Bronchial epithelial cell (primary cell): ENCODE data around the gene ARHGAP45. TPM values are rescaled to one million over a fixed set of nuclear protein-coding genes. Genes with fewer than 3 reads are reported as not detected.
A peak's percentile ranks its signal among the peaks of the same experiment; 100 is the strongest.

Source experiments
- DNase-seq: peaks from one replicate; pipeline ENCODE4 v3.0.0-alpha.2; 2010; ENCODE audit warnings: low read depth
- FAIRE-seq: peaks from 2 replicates; lab custom pipeline; 2011; peaks lifted over from hg19 to GRCh38; lab: Jason Lieb, UNC
- H3K27me3 ChIP-seq: 2 replicates; pipeline ENCODE4 v1.5.1; 2011; ENCODE audit warnings: low read length; ENCODE audit not compliant: control insufficient read depth, insufficient read depth
- H3K36me3 ChIP-seq: 2 replicates; pipeline ENCODE4 v1.5.1; 2011; ENCODE audit warnings: low read length; ENCODE audit not compliant: control insufficient read depth, insufficient read depth
- H3K4me3 ChIP-seq: 2 replicates; pipeline ENCODE4 v1.5.1; 2011; ENCODE audit warnings: mild to moderate bottlenecking, low read depth, low read length, control low read depth
- total RNA-seq: library from RNA; depleted of rRNA; stranded (reverse); fragments of >200 nt; gene quantifications from 2 replicates; pipeline ENCODE4 v1.2.1, GENCODE V29; 2014
- TF ChIP-seq, protein P1 (sequence below): IDR thresholded peaks from 2 replicates; pipeline ENCODE4 v1.5.1; 2011; ENCODE audit warnings: mild to moderate bottlenecking, moderate library complexity, low read length, control low read depth, inconsistent platforms; ENCODE audit not compliant: insufficient read depth, severe bottlenecking

The ARHGAP45 gene
- total RNA-seq, 1 donor from 2014 or later, result 11.8 TPM

DNA sequence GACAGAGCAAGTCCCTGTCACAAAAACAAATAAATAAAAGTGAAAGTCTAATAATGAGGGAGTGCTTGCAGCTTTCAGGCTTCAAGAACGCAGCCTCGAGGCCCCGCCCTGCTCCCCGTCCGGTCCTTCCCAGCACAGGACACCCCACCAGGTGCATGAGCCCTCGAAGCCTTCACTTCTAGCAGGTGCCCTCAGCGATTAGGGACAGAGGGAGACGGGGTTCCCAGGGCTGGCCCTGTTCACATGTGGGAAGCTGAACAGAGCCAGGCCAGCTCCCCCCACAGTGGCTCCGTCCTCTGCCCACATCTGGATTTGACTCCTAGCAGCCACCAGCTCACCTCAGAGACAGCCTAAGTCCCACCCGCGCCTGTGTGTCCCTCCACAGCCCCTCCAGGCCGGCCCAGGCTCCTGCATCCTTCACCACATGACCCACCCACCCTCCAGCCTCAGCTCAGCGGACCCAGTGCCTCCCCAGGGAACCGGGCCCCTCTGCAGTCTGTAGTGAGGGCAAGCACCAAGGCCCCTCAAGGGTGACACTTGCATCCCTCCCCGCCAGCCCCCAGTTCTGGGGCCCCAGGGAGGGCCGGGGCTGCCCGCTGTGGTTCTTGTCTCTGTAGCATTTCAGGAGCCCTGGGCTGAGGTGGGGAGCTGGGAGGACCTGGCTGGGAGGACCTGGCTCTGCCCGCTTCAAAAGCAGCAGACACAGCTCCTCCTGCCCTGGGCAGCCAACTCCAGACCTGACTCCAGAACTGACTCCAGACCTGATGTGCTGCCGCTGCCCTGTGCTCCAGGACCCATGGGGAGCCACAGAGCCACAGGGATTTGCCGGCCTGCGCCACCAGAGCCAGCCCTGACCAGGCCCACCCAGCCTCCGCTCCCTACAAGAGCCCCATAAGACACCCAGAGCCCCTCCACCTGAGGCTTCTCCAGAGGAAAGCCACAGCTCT, 64.1 kb downstream of the ARHGAP45 start:
- DNase-seq (no peak), FAIRE-seq (no peak)
- no peaks in the 10 kb centered on the region for H3K27me3 ChIP-seq
- peaks cover 35% of the 10 kb centered on the region for H3K36me3 ChIP-seq
- H3K4me3 ChIP-seq, result peak overlapping the region; percentile 61
- TF ChIP-seq, protein P1, sequence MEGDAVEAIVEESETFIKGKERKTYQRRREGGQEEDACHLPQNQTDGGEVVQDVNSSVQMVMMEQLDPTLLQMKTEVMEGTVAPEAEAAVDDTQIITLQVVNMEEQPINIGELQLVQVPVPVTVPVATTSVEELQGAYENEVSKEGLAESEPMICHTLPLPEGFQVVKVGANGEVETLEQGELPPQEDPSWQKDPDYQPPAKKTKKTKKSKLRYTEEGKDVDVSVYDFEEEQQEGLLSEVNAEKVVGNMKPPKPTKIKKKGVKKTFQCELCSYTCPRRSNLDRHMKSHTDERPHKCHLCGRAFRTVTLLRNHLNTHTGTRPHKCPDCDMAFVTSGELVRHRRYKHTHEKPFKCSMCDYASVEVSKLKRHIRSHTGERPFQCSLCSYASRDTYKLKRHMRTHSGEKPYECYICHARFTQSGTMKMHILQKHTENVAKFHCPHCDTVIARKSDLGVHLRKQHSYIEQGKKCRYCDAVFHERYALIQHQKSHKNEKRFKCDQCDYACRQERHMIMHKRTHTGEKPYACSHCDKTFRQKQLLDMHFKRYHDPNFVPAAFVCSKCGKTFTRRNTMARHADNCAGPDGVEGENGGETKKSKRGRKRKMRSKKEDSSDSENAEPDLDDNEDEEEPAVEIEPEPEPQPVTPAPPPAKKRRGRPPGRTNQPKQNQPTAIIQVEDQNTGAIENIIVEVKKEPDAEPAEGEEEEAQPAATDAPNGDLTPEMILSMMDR, result no peak

- no peak for FAIRE-seq
- DNase-seq, result peak; percentile 85
- Histone ChIP-seq H3K27me3 (no peaks in the 10 kb centered on the region), H3K4me3 (peak overlapping the region; percentile 61), H3K36me3 (peaks cover 28% of the 10 kb centered on the region)
- TF ChIP-seq, protein P1, result no peak
Observed at GRCh38 chr19:1131718-1132551, 65.0 kb downstream of the ARHGAP45 start.

DNA sequence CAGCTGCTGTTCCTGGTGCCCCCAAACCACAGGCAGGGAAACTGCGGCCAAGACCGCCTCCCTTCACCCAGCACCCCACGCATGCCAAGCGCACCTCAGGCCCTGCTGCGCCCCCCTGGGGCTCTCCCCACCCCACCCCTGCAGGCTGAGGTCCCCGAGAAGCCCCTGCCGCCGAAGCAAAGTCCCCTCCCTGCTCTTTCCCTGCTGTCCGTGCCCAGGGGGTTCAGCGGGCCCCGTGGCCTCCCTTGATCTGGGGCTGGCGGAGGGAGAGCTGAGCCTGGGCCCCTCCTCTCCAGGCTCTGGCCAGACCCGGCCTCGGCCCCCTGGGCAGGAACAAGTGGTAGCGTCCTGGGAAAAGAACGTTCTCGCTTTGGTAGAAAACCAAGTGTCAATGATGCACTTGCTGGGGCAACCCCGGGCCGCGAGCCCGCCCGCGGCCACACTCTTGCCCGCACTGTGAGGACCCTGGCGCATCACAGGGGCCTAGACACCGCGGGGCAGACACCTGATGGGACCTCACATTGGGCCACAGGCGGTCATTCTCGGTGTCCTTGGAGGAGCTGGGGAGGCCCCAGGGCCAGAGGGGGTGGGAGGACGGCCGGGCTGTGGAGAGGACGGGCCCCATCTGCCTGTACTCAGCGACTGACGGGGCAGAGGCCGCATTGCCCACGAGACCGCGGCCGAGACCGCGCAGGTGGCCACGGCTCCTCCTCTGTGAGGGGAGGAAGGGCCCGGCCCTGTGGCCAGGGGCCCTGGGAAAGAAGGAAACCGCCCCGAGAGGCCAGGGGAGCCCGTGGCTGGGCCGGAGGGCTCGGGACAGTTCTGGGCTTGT, 65.8 kb downstream of the ARHGAP45 start:
- Histone ChIP-seq H3K4me3 (peak overlapping the region; percentile 61), H3K27me3 (no peaks in the 10 kb centered on the region), H3K36me3 (peaks cover 20% of the 10 kb centered on the region)
- TF ChIP-seq, protein P1, result no peak
- FAIRE-seq, result no peak
- no peak for DNase-seq

DNA sequence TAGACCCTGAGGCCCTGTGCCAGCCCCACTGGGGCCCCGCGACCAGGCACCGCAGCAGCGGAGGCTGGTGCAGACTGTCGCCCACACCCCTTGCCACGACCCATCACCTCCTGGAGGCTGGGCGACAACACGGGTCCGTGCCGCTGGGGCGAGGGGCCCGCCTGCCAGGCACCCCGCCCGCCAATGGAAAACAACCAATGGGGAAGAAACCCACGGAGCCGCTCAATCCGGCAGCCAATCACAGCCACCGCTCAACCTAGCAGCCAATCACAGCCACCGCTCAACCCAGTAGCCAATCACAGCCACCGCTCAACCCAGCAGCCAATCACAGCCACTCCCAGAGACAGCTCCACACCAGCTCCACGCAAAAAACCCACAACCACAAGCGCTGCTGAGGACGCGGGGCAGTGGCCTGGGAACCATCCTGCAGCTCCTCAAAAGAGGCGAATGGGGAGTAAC, 66.5 kb downstream of the ARHGAP45 start:
- DNase-seq (no peak), FAIRE-seq (no peak)
- no peak overlapping the region for H3K4me3 ChIP-seq
- TF ChIP-seq, protein P1, result no peak
- peaks cover 18% of the 10 kb centered on the region for H3K36me3 ChIP-seq
- no peaks in the 10 kb centered on the region for H3K27me3 ChIP-seq

GRCh38 chr19:1134431-1134830, 67.5 kb downstream of the ARHGAP45 start:
- Histone ChIP-seq H3K4me3 (no peak overlapping the region), H3K36me3 (peaks cover 18% of the 10 kb centered on the region), H3K27me3 (no peaks in the 10 kb centered on the region)
- FAIRE-seq (no peak), DNase-seq (peak; percentile 26)
- TF ChIP-seq, protein P1, result no peak
